K562 (cell line): Measurements from ENCODE around the gene PELI2. TPM values are rescaled to one million over a fixed set of nuclear protein-coding genes. Genes with fewer than 3 reads are reported as not detected.

Source experiments
- ATAC-seq: fragments of 200-7000 bp; cut with Tn5 transposase; 3 replicates; pipeline ENCODE4 v1.9.1; 2020; ENCODE audit warnings: moderate library complexity
- BruUV-seq: library from RNA; stranded (reverse); fragments of 400-500 nt; replicated peaks from 2 replicates; lab custom pipeline; 2021; lab: Mats Ljungman, UMichigan
- CTCF ChIA-PET: fragments of 300-600 bp; formaldehyde crosslinking; extraction: SDS; loops from one replicate; lab custom pipeline; 2021; ENCODE audit warnings: low intra/inter-chr PET ratio; lab: Yijun Ruan, JAX
- POLR2A ChIA-PET: fragments of 300-600, 350-650 bp; sonication (Branson Sonifier 250); formaldehyde crosslinking; extraction: SDS; loops from one replicate; lab custom pipeline; 2021; ENCODE audit warnings: antibody characterized with exemption, inconsistent platforms; lab: Yijun Ruan, JAX
- DNase-seq, 4 experiments: peaks; one replicate each; pipeline versions ENCODE4 v3.0.0 to v3.0.0-alpha.2; 2011 to 2018; ENCODE audit warnings: low spot score in 3 of 4, mixed read lengths in 3 of 4; ENCODE audit errors: extremely low read depth in 1 of 4
- FAIRE-seq: peaks from 2 replicates; lab custom pipeline; 2011; peaks lifted over from hg19 to GRCh38; lab: Jason Lieb, UNC
- H2AFZ ChIP-seq: 2 replicates; pipeline ENCODE4 v1.6.0; 2011; ENCODE audit warnings: low read depth, low read length, control low read depth, inconsistent platforms
- H3K27ac ChIP-seq: fragments of 200-600 bp; 3 replicates; pipeline ENCODE4 v1.8.0; 2011; ENCODE audit warnings: low read depth, mild to moderate bottlenecking, control low read depth, inconsistent platforms, low read length, moderate library complexity, mixed read lengths; ENCODE audit errors: extremely low read depth
- H3K27me3 ChIP-seq, 2 experiments: fragments of 300-600 bp in 1 of 2; 2 replicates in 1 of 2; 3 replicates in 1 of 2; pipeline versions ENCODE4 v1.6.0 to v1.8.0; 2011; ENCODE audit warnings: inconsistent platforms in 2 of 2, low read length in 2 of 2, mild to moderate bottlenecking in 1 of 2, mixed read lengths in 1 of 2, moderate library complexity in 1 of 2; ENCODE audit not compliant: control insufficient read depth in 2 of 2, insufficient read depth in 2 of 2
- H3K36me3 ChIP-seq: fragments of 300-600 bp; 3 replicates; pipeline ENCODE4 v1.8.0; 2011; ENCODE audit warnings: mild to moderate bottlenecking, low read length, inconsistent platforms; ENCODE audit not compliant: control insufficient read depth, insufficient read depth
- H3K4me1 ChIP-seq, 2 experiments: fragments of 200-600 bp in 1 of 2; replicated peaks in 1 of 2; 2 replicates in 1 of 2; 3 replicates in 1 of 2; pipeline versions ENCODE4 v1.5.1 to v1.8.0; 2011; ENCODE audit warnings: inconsistent platforms in 2 of 2, low read length in 2 of 2, mild to moderate bottlenecking in 1 of 2, mixed read lengths in 1 of 2, moderate library complexity in 1 of 2; ENCODE audit not compliant: control insufficient read depth in 2 of 2, insufficient read depth in 2 of 2
- H3K4me2 ChIP-seq: 2 replicates; pipeline ENCODE4 v1.6.1; 2011; ENCODE audit warnings: low read length, control low read depth, inconsistent platforms, mixed read lengths; ENCODE audit not compliant: insufficient read depth
- H3K4me3 ChIP-seq: fragments of 200-600 bp; sonication (generic), shearing (Covaris generic); 2 replicates; pipeline ENCODE4 v1.5.1; 2016; ENCODE audit warnings: control low read depth, inconsistent platforms
- H3K79me2 ChIP-seq: fragments of 200-600 bp; 3 replicates; pipeline ENCODE4 v1.8.0; 2011; ENCODE audit warnings: low read length, inconsistent platforms; ENCODE audit not compliant: control insufficient read depth, insufficient read depth
- H3K9ac ChIP-seq, 2 experiments: 2 replicates each; pipeline versions ENCODE4 v1.6.0 to v1.6.1; 2011; ENCODE audit warnings: low read depth in 2 of 2, low read length in 2 of 2, control low read depth in 1 of 2, inconsistent platforms in 1 of 2, mild to moderate bottlenecking in 1 of 2, mixed read lengths in 1 of 2; ENCODE audit not compliant: insufficient read depth in 1 of 2
- H3K9me1 ChIP-seq: one replicate; pipeline ENCODE4 v1.6.0; 2011; ENCODE audit warnings: inconsistent platforms, mild to moderate bottlenecking, low read length, moderate library complexity; ENCODE audit not compliant: control insufficient read depth, insufficient read depth
- H3K9me3 ChIP-seq: replicated peaks from 2 replicates; pipeline ENCODE4 v1.5.1; 2011; ENCODE audit warnings: low read depth, low read length, inconsistent platforms; ENCODE audit not compliant: control insufficient read depth, insufficient read depth
- H4K20me1 ChIP-seq: replicated peaks from 2 replicates; pipeline ENCODE4 v1.6.1; 2011; ENCODE audit warnings: low read length, inconsistent platforms, mixed read lengths; ENCODE audit not compliant: control insufficient read depth, insufficient read depth
- E4F1 ChIP-seq: fragments of 250-450 bp; sonication (Bioruptor Pico); IDR thresholded peaks from 2 replicates; pipeline ENCODE4 v1.5.0; 2021; ENCODE audit warnings: mild to moderate bottlenecking, borderline replicate concordance
- FOXJ3 ChIP-seq: sonication (generic); formaldehyde crosslinking; IDR thresholded peaks from 2 replicates; pipeline ENCODE4 v1.4.0; 2020; ENCODE audit warnings: mild to moderate bottlenecking, missing genetic modification reagents
- HMG20A ChIP-seq: fragments of 450-650 bp; formaldehyde crosslinking; conservative IDR thresholded peaks from 2 replicates; pipeline ENCODE4 v1.4.0; 2020; ENCODE audit warnings: mild to moderate bottlenecking, mixed read lengths
- POLR2AphosphoS2 ChIP-seq: IDR thresholded peaks from 2 replicates; pipeline ENCODE4 v1.6.1; 2012; ENCODE audit warnings: low read length, improper control_type of control experiment
- PREB ChIP-seq: sonication (generic); formaldehyde crosslinking; IDR thresholded peaks from 2 replicates; pipeline ENCODE4 v1.8.1; 2023; ENCODE audit warnings: mild to moderate bottlenecking, missing genetic modification reagents
- RBM17 ChIP-seq: fragments of 200-400 bp; formaldehyde crosslinking; IDR thresholded peaks from 2 replicates; pipeline ENCODE4 v1.6.1; 2017; ENCODE audit warnings: low read depth, mild to moderate bottlenecking, low read length, borderline replicate concordance
- RUNX1 ChIP-seq: sonication (generic); IDR thresholded peaks from 2 replicates; pipeline ENCODE4 v1.6.1; 2016; ENCODE audit warnings: antibody characterized with exemption, low read depth
- ZBTB12 ChIP-seq: fragments of 250-450 bp; sonication (Bioruptor Pico); IDR thresholded peaks from 2 replicates; pipeline ENCODE4 v1.4.0; 2020
- ZNF695 ChIP-seq: fragments of 450-650 bp; formaldehyde crosslinking; IDR thresholded peaks from 2 replicates; pipeline ENCODE4 v1.4.0; 2020; ENCODE audit warnings: mild to moderate bottlenecking, moderate library complexity
- WGBS: fragments of 100-300 bp; shearing (Covaris generic); methylation state at CpG from one replicate; pipeline ENCODE4 v1.1.6; 2016; ENCODE audit warnings: low coverage, mixed read lengths; ENCODE audit not compliant: insufficient coverage; ENCODE audit errors: missing lambda C conversion rate; 5-methylcytosine and 5-hydroxymethylcytosine counted together
- in situ Hi-C: fragments of 300-500 bp; cut with MboI; formaldehyde crosslinking; loops from 4 replicates; pipeline ENCODE4 v1.15.0; 2018; ENCODE audit warnings: inconsistent platforms, mixed read lengths
- intact Hi-C: fragments of 100-400 bp; cut with micrococcal nuclease; formaldehyde crosslinking; loops from 2 replicates; pipeline ENCODE4 v1.14.2; 2022
- polyA plus RNA-seq, 8 experiments: library from polyadenylated mRNA; depleted of rRNA in 4 of 8; stranded (reverse) in 5 of 8; unstranded in 3 of 8; fragments of >200 nt; fragmentation: Nextera tagmentation in 2 of 8; fragmentation: Illumina TruSeq in 1 of 8; extraction: Ambion mirVana in 2 of 8; extraction: Trizol in 1 of 8; gene quantifications; 2 replicates each; pipeline versions ENCODE4 v1.2.1 to v1.2.3, GENCODE V29; 2011 to 2014; ENCODE audit warnings: inconsistent platforms in 1 of 8, missing spikeins in 1 of 8
- total RNA-seq, 7 experiments: library from RNA; depleted of rRNA in 6 of 7; stranded (reverse); fragments of >200 nt in 6 of 7; fragmentation: Illumina TruSeq in 2 of 7; extraction: Trizol in 2 of 7; gene quantifications; 2 replicates each; pipeline versions ENCODE4 v1.2.1 to v1.2.3, GENCODE V29; 2011 to 2021; ENCODE audit warnings: low replicate concordance in 1 of 7

PELI2 gene
- total and polyA plus RNA-seq, 9 of the 15 experiments (the other 6 are each of a cell fraction or from before 2014, with no cell fraction given) = 0.20 to 1.5 (median 0.44) TPM

- Histone ChIP-seq H4K20me1 (no peaks in the 10 kb centered on the region), H3K9ac (no peak overlapping the region), H2AFZ (no peak overlapping the region), H3K4me3 (no peak overlapping the region), H3K27me3 (peaks cover 2 to 4% of the 10 kb centered on the region in 2 experiments; a peak in 3 of 5 replicates), H3K79me2 (no peaks in the 10 kb centered on the region), H3K9me1 (no peaks in the 10 kb centered on the region), H3K27ac (no peak overlapping the region), H3K4me1 (no peaks in the 10 kb centered on the region), H3K9me3 (no peaks in the 10 kb centered on the region), H3K36me3 (no peaks in the 10 kb centered on the region), H3K4me2 (no peak overlapping the region)
- 12% methylated on average over 5 of the region's 5 CpGs for WGBS
- intact Hi-C loops = no loop called here
- ChIA-PET CTCF (no interaction called here), POLR2A (interaction anchor here (1.4 kb wide), 1 partner anchor 28 kb away, joined by 3 read pairs; no protein-coding TSS in a partner anchor)
- FAIRE-seq = no peak
- no peak for TF ChIP-seq ZNF695 (CRISPR knock-in tag)
- TF ChIP-seq RBM17 = no peak
- no peak for TF ChIP-seq HMG20A
- TF ChIP-seq PREB (CRISPR knock-in tag) = no peak
- TF ChIP-seq FOXJ3 (CRISPR knock-in tag) = no peak
- TF ChIP-seq POLR2AphosphoS2 = no peak
- TF ChIP-seq RUNX1 = no peak
- TF ChIP-seq E4F1 (CRISPR knock-in tag) = no peak
- no peak for TF ChIP-seq ZBTB12 (CRISPR knock-in tag)
- ATAC-seq = no peak
- DNase-seq = no peak
- in situ Hi-C loops = no loop called here
- no TSS peak for BruUV-seq
Observed at GRCh38 chr14:56248442-56248841, 130.2 kb downstream of the PELI2 start.
